Naive thymus-derived CD8-positive, alpha-beta T cell (primary cell): ENCODE results near the gene TIMM44. TPM values are rescaled to one million over a fixed set of nuclear protein-coding genes. Genes with fewer than 3 reads are reported as not detected.

Experiments
- ATAC-seq, 2 donors: fragments of 150-1000 bp; cut with Tn5 transposase in 1 of 2; sonication (Bioruptor Pico), chemical (Tn5 transposase) in 1 of 2; 1 replicate in 1 of 2; 2 replicates in 1 of 2; pipeline ENCODE4 v1.10.0; 2021; ENCODE audit warnings: mild to moderate bottlenecking in 2 of 2, moderate library complexity in 2 of 2
- POLR2A ChIA-PET: fragments of 350-600 bp; sonication (Branson Sonifier 250); formaldehyde crosslinking; loops from one replicate; lab custom pipeline; 2021; ENCODE audit warnings: antibody characterized with exemption; lab: Charles Lee
- DNase-seq, 10 donors: peaks; one replicate each; pipeline versions ENCODE4 v3.0.0 to v3.0.0-alpha.2; 2020 to 2022
- H3K27ac Mint-ChIP-seq, 10 donors: one replicate each; pipeline ENCODE4 v1.8.0; 2020 to 2022; ENCODE audit warnings: mild to moderate bottlenecking in 10 of 10, mixed read lengths in 10 of 10, moderate library complexity in 4 of 10, inconsistent platforms in 1 of 10
- H3K27me3 Mint-ChIP-seq, 5 donors: one replicate each; pipeline ENCODE4 v1.8.0; 2021 to 2022; ENCODE audit warnings: mixed read lengths in 5 of 5
- H3K36me3 Mint-ChIP-seq, 3 donors: one replicate each; pipeline ENCODE4 v1.8.0; 2020 to 2022; ENCODE audit warnings: mixed read lengths in 3 of 3, mild to moderate bottlenecking in 2 of 3, inconsistent platforms in 1 of 3
- H3K4me1 Mint-ChIP-seq, 4 donors: one replicate each; pipeline ENCODE4 v1.8.0; 2021 to 2022; ENCODE audit warnings: mixed read lengths in 4 of 4
- H3K4me3 Mint-ChIP-seq, 10 donors: one replicate each; pipeline ENCODE4 v1.8.0; 2020 to 2022; ENCODE audit warnings: mild to moderate bottlenecking in 10 of 10, mixed read lengths in 10 of 10, moderate library complexity in 6 of 10, inconsistent platforms in 1 of 10
- H3K9me3 Mint-ChIP-seq, 9 donors: one replicate each; pipeline ENCODE4 v1.8.0; 2020 to 2022; ENCODE audit warnings: mixed read lengths in 9 of 9, mild to moderate bottlenecking in 3 of 9, inconsistent platforms in 1 of 9, moderate library complexity in 1 of 9
- polyA plus RNA-seq, 3 donors: library from polyadenylated mRNA; unstranded; fragments of 300-500 nt; fragmentation: Illumina TruSeq; gene quantifications; one replicate each; pipeline ENCODE4 v1.2.3, GENCODE V29; 2021
- total RNA-seq, 8 experiments: library from RNA in 2 of 8; stranded (reverse) in 2 of 8; gene quantifications; one replicate each; pipeline ENCODE4 v1.2.3 and lab custom pipeline; 2021 to 2026

TIMM44 gene
- total and polyA plus RNA-seq, 5 experiments from 2014 or later, result 9.9 to 86.9 (median 19.7) TPM

GRCh38 chr19:7971553-7972520, 28.4 kb upstream of the TIMM44 start:
- no peak overlapping the region for H3K27ac Mint-ChIP-seq
- H3K9me3 Mint-ChIP-seq, result no peaks in the 10 kb centered on the region
- no peak overlapping the region for H3K4me3 Mint-ChIP-seq
- peaks cover 0 to 57% (median 6%) of the 10 kb centered on the region in 3 donors for H3K36me3 Mint-ChIP-seq
- ATAC-seq (no peak), DNase-seq (no peak)
- no peaks in the 10 kb centered on the region for H3K27me3 Mint-ChIP-seq
- POLR2A ChIA-PET, result interaction anchor here (1.1 kb wide), 1 partner anchor 34 kb away, joined by 4 read pairs; no protein-coding TSS in a partner anchor
- H3K4me1 Mint-ChIP-seq, result no peaks in the 10 kb centered on the region

- no peaks in the 10 kb centered on the region for H3K27me3 Mint-ChIP-seq
- H3K9me3 Mint-ChIP-seq, result no peaks in the 10 kb centered on the region
- H3K27ac Mint-ChIP-seq, result peak overlapping the region in 1 of 10 donors; percentile 30
- ATAC-seq (peak in 1 of 2 donors; percentile 37), DNase-seq (peak in 3 of 10 donors; percentile 9 to 21 (median 15))
- no peak overlapping the region for H3K4me3 Mint-ChIP-seq
- POLR2A ChIA-PET, result interaction anchor here (1.1 kb wide), 1 partner anchor 35 kb away, joined by 4 read pairs; no protein-coding TSS in a partner anchor
- H3K36me3 Mint-ChIP-seq, result peaks cover 0 to 59% (median 6%) of the 10 kb centered on the region in 3 donors
- H3K4me1 Mint-ChIP-seq, result no peaks in the 10 kb centered on the region
These were observed 27.4 kb upstream of the TIMM44 start for GRCh38 chr19:7970716-7971448.

- Mint-ChIP-seq H3K27me3 (no peaks in the 10 kb centered on the region), H3K9me3 (no peaks in the 10 kb centered on the region), H3K36me3 (peaks cover 0 to 65% (median 6%) of the 10 kb centered on the region in 3 donors), H3K27ac (peak overlapping the region in 2 of 10 donors; percentile 47 to 66), H3K4me1 (no peaks in the 10 kb centered on the region), H3K4me3 (no peak overlapping the region)
- no peak for ATAC-seq
- POLR2A ChIA-PET, result no interaction called here
- no peak for DNase-seq
These were observed 26.1 kb upstream of the TIMM44 start for GRCh38 chr19:7969555-7969939.

- POLR2A ChIA-PET, result no interaction called here
- Mint-ChIP-seq H3K27me3 (no peaks in the 10 kb centered on the region), H3K9me3 (no peaks in the 10 kb centered on the region), H3K27ac (peak overlapping the region in 1 of 10 donors; percentile 15), H3K36me3 (peaks cover 0 to 62% (median 3%) of the 10 kb centered on the region in 3 donors), H3K4me3 (no peak overlapping the region), H3K4me1 (no peaks in the 10 kb centered on the region)
- DNase-seq, result no peak
- ATAC-seq, result no peak
These were observed 25.5 kb upstream of the TIMM44 start for GRCh38 chr19:7968796-7969554.

- Mint-ChIP-seq H3K27ac (no peak overlapping the region), H3K9me3 (no peaks in the 10 kb centered on the region), H3K4me1 (no peaks in the 10 kb centered on the region), H3K36me3 (peaks cover 0 to 60% (median 5%) of the 10 kb centered on the region in 3 donors), H3K27me3 (no peaks in the 10 kb centered on the region), H3K4me3 (no peak overlapping the region)
- no peak for ATAC-seq
- POLR2A ChIA-PET, result no interaction called here
- no peak for DNase-seq
These were observed 24.7 kb upstream of the TIMM44 start for GRCh38 chr19:7968008-7968795.

- Mint-ChIP-seq H3K36me3 (peaks cover 0 to 58% (median 5%) of the 10 kb centered on the region in 3 donors), H3K27ac (peak overlapping the region in 3 of 10 donors; percentile 7 to 79 (median 60)), H3K4me1 (no peaks in the 10 kb centered on the region), H3K4me3 (no peak overlapping the region), H3K27me3 (no peaks in the 10 kb centered on the region), H3K9me3 (no peaks in the 10 kb centered on the region)
- DNase-seq (no peak), ATAC-seq (no peak)
- POLR2A ChIA-PET, result no interaction called here
These were observed 22.6 kb upstream of the TIMM44 start for GRCh38 chr19:7965921-7966665.

GRCh38 chr19:7965259-7965841, 21.9 kb upstream of the TIMM44 start:
- Mint-ChIP-seq H3K27me3 (no peaks in the 10 kb centered on the region), H3K4me1 (no peaks in the 10 kb centered on the region), H3K4me3 (no peak overlapping the region), H3K27ac (peak overlapping the region in 3 of 10 donors; percentile 21 to 69 (median 54)), H3K36me3 (peaks cover 0 to 60% (median 5%) of the 10 kb centered on the region in 3 donors), H3K9me3 (no peaks in the 10 kb centered on the region)
- POLR2A ChIA-PET, result no interaction called here
- DNase-seq (no peak), ATAC-seq (no peak)

- POLR2A ChIA-PET, result no interaction called here
- peaks cover 0 to 61% (median 5%) of the 10 kb centered on the region in 3 donors for H3K36me3 Mint-ChIP-seq
- ATAC-seq, result no peak
These were observed 20.1 kb upstream of the TIMM44 start for GRCh38 chr19:7963566-7963965.

GRCh38 chr19:7962644-7963268, 19.3 kb upstream of the TIMM44 start:
- ATAC-seq (no peak), DNase-seq (no peak)
- Mint-ChIP-seq H3K4me1 (no peaks in the 10 kb centered on the region), H3K4me3 (no peak overlapping the region), H3K27me3 (no peaks in the 10 kb centered on the region), H3K9me3 (no peaks in the 10 kb centered on the region), H3K27ac (peak overlapping the region in 1 of 10 donors; percentile 43), H3K36me3 (peaks cover 0 to 52% (median 5%) of the 10 kb centered on the region in 3 donors)
- POLR2A ChIA-PET, result no interaction called here

More at GRCh38 chr19:7963566-7963965, 20.1 kb upstream of the TIMM44 start:
- DNase-seq, result peak in 1 of 10 donors; percentile 52
- no peaks in the 10 kb centered on the region for H3K9me3 Mint-ChIP-seq
- no peak overlapping the region for H3K4me3 Mint-ChIP-seq
- H3K27me3 Mint-ChIP-seq, result no peaks in the 10 kb centered on the region
- no peaks in the 10 kb centered on the region for H3K4me1 Mint-ChIP-seq
- peak overlapping the region in 1 of 10 donors; percentile 14 for H3K27ac Mint-ChIP-seq

- H3K27ac Mint-ChIP-seq, result peak overlapping the region in 3 of 10 donors; percentile 1 to 43 (median 6)
- ATAC-seq, result no peak
- no peaks in the 10 kb centered on the region for H3K9me3 Mint-ChIP-seq
- H3K36me3 Mint-ChIP-seq, result peaks cover 0 to 47% (median 2%) of the 10 kb centered on the region in 3 donors
- H3K4me1 Mint-ChIP-seq, result no peaks in the 10 kb centered on the region
- no peak overlapping the region for H3K4me3 Mint-ChIP-seq
- no peak for DNase-seq
- H3K27me3 Mint-ChIP-seq, result no peaks in the 10 kb centered on the region
- POLR2A ChIA-PET, result no interaction called here
These were observed 18.6 kb upstream of the TIMM44 start for GRCh38 chr19:7961920-7962626.
